Measurements from ENCODE around the gene SPOCD1.

SPOCD1 gene

DNA sequence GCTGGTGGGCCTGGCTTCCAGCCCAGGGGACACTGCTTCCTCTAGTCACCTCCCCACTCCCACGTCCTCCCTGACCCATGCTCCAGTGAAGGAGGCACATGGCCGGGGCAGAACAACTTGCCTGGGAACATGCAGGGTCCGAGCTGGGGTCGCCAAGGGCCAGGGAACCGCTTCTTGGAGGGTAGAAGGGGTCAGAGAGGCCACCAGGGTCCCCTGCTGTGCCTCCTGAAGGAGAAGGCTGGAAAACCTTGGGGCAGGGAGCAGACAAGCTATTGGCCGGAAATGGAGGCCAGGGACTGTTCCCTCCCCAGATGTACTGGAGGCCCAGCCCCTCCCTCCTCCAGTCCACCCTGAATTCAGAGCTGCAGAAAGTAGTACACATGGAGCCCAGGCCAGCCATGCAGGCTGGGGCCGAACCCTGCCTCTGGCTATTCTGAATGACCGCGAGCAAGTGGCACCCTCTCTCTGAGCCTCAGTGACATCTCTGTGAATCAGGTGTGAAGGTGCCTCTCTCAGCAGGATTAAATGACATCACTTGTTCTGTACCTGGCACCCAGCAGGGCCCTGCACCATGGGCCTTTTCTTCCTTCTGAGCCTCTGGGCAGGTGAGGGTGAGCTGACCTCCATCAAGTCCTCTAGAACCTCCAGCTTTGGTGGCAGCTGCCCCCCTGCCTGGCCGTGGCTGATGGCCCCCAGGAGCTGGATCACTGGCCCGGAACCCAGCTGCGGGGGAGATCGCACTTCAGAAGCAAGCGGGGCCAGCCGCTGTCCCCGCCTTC lies 15.7 kb downstream of the SPOCD1 start:
- H3K27ac ChIP-seq, result no peak overlapping the region
- no peak for TF ChIP-seq ZFX (IDR thresholded peaks at IDR 0.05; ENCODE audit: borderline replicate concordance)
- TF ChIP-seq, protein P1, sequence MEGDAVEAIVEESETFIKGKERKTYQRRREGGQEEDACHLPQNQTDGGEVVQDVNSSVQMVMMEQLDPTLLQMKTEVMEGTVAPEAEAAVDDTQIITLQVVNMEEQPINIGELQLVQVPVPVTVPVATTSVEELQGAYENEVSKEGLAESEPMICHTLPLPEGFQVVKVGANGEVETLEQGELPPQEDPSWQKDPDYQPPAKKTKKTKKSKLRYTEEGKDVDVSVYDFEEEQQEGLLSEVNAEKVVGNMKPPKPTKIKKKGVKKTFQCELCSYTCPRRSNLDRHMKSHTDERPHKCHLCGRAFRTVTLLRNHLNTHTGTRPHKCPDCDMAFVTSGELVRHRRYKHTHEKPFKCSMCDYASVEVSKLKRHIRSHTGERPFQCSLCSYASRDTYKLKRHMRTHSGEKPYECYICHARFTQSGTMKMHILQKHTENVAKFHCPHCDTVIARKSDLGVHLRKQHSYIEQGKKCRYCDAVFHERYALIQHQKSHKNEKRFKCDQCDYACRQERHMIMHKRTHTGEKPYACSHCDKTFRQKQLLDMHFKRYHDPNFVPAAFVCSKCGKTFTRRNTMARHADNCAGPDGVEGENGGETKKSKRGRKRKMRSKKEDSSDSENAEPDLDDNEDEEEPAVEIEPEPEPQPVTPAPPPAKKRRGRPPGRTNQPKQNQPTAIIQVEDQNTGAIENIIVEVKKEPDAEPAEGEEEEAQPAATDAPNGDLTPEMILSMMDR (IDR thresholded peaks at IDR 0.05), result no peak

DNA sequence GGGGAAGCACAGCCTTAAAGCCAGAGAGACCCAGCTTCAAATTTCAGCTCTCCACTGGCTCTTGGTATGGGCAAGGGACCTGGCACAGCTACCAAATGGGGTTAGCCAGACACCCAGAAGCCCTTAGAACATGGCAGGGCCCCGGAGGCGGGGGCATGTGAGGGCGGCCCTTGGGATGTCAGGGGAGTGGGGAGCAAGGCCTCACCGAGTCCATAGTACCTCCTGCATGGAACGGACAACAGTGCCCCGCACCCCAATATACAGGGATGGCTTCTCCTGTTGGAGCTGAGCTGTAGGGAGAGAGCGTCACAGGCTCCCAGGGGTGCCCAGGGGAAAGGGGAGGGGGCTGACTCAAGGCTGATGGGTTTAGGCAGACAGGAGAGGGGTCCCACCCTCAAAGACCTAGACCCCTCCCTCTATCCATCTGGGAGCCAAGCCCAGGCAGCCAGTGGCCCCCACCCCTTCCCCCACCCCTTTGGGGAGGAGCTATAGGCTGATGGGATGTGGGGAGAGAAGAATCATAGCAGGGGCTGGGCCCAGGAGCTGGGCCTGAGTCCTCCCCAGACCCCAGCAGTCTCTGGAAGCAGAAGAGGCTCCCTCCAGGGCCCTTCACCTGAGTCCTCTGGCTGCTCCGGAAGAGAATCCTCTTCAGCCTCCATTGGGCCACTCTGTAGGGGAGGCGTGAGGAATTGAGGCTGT lies 16.5 kb downstream of the SPOCD1 start:
- no peak overlapping the region for H3K27ac ChIP-seq
- TF ChIP-seq, protein P1 (IDR thresholded peaks at IDR 0.05), result no peak
- no peak for TF ChIP-seq ZFX (IDR thresholded peaks at IDR 0.05; ENCODE audit: borderline replicate concordance)

DNA sequence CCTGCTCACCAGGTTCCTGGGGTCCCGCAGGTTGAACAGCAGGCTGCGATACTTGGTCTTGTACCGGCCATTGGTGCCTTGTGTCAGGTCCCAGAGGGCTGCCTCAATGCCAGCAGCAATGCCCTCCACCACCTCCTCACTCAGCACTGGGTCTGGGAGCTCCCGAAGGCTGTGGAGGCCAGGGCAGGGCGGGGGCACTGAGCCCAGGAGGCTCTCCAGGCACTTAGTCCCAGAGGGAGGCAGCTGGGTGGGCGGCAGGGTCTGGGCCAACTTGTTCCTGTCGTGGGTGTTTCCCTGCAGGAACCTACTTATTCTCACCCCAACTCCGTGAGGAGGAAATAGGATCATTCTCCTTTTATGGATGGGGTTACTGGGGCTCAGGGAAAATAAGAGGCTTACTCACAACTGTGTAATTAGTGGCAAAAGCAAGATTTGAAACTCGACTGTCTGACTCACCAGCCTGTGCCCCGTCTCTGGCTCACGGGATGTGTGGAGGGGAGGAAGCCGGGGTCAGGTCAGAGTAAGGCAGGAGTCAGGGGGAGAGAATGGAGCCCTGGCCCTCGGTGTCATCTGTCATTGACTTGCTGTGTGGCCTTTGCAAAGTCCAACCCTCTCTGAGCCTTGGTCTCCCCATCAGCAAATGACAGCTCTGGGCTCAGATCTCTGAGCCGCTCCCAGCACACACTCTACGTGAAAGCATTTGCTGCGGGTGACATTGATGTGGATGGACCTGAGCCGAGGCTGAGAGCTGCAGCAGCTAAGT lies 17.2 kb downstream of the SPOCD1 start:
- no peak overlapping the region for H3K27ac ChIP-seq
- no peak for TF ChIP-seq ZFX (IDR thresholded peaks at IDR 0.05; ENCODE audit: borderline replicate concordance)
- TF ChIP-seq, protein P1 (IDR thresholded peaks at IDR 0.05), result no peak

DNA sequence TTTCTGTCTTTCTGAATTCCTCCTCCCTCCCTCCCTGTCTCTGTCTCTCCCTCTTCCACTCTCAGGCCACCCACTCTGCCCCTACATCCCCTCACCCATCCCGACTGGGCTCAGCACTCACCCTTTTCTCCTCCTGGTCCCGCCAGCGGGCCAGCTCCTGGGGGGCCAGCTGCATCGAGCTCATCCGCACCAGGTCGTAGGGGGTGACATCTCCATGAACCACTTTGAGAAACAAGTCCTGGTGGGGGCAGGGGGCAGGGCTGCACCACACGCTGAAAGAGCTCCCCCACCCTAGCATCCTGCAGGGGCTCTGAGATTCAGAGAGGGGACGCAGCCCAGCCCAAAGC lies 17.8 kb downstream of the SPOCD1 start:
- no peak for TF ChIP-seq ZFX (IDR thresholded peaks at IDR 0.05; ENCODE audit: borderline replicate concordance)
- TF ChIP-seq, protein P1 (IDR thresholded peaks at IDR 0.05), result no peak
- no peak overlapping the region for H3K27ac ChIP-seq

DNA sequence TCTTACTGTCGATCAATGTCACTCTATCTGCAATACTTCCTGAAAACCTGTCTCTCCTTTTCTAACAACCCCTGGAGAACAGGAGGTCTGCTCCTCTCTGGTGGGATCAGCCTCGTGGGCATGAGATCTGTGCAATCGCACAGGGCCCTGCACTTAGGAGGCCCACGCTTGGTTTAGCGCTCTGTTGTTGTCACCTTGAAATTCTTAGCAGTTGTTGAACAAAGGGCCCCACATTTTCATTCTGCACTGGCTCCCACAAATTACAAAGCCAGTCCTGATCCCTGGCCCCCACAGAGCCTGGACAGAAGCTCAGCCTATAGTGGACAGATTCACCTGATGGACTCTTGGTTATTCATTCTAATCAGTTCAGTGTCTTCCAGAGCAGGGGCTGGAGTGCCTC lies 18.6 kb downstream of the SPOCD1 start:
- no peak for TF ChIP-seq ZFX (IDR thresholded peaks at IDR 0.05; ENCODE audit: borderline replicate concordance)
- TF ChIP-seq, protein P1 (IDR thresholded peaks at IDR 0.05), result no peak
- no peak overlapping the region for H3K27ac ChIP-seq

DNA sequence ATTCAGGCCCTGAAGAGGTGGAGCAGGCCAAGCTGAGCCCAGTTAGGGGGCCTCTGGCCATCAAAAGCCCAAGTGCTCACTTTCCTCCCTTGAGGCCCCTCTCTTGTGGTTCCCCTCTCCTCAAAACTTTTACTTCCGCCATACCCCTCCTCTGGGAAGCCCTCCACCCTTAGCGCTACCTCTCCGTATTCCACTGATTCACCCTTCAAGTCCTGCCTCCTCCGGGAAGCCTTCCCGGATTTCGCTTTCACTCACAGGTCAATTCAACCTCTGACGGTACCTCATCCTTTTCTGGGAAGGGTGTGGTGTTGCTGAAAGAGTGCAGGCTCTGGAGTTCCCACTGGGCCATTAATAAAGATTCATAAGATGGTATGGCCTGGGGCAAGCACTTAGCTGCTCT lies 19.1 kb downstream of the SPOCD1 start:
- TF ChIP-seq, protein P1 (IDR thresholded peaks at IDR 0.05), result no peak
- TF ChIP-seq ZFX (IDR thresholded peaks at IDR 0.05; ENCODE audit: borderline replicate concordance), result no peak
- H3K27ac ChIP-seq, result no peak overlapping the region
